HG02588 (cell line): ENCODE measurements around the gene UBE2J2.

Experiments
- ATAC-seq: cut with Tn5 transposase; IDR thresholded peaks from one replicate; pipeline ENCODE4 v1.9.1; 2021; ENCODE audit warnings: mild to moderate bottlenecking, moderate library complexity; ENCODE audit not compliant: unreplicated experiment

The UBE2J2 gene

DNA sequence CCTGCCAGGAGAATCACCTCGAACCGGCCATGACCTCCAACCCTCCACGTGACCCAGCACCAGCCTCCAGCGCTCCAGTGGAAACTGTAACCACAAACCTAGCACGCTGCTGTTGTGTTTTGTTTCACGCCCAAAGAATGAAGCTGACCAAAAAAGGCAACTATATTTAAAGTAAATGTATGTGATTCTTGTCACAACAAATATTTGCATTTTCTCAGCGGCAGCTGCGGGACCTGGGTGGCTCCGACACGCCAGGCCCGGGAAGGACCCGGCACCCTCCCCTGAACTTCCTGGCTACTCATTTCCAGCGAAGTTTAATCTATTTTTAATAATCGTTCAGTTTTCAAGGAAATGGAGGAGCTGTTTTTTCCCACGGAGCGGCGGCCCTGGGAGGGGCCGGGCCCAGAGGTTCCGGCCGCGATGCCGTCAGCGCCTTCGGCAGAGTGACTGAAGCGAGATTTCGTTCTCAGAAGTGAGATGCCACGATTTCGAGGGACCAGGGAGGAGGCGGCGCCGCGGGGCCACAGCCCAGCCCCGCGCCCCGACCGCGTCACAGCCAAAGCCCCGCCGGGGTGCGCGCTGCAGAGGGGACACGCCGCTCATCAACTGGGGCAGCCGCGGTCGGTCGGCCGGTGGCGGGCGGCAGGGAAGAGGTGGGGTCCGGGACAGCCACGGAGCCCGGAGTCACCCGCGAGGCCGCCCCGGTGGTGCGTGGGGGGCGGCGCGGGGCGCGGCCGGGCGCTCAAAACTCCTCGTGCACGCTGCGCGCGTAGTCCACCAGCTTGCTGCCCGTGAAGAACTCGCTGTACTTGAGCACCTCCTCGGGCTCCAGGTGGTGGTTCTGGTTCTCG is 56.7 kb downstream of the UBE2J2 start:
- no peak for ATAC-seq

DNA sequence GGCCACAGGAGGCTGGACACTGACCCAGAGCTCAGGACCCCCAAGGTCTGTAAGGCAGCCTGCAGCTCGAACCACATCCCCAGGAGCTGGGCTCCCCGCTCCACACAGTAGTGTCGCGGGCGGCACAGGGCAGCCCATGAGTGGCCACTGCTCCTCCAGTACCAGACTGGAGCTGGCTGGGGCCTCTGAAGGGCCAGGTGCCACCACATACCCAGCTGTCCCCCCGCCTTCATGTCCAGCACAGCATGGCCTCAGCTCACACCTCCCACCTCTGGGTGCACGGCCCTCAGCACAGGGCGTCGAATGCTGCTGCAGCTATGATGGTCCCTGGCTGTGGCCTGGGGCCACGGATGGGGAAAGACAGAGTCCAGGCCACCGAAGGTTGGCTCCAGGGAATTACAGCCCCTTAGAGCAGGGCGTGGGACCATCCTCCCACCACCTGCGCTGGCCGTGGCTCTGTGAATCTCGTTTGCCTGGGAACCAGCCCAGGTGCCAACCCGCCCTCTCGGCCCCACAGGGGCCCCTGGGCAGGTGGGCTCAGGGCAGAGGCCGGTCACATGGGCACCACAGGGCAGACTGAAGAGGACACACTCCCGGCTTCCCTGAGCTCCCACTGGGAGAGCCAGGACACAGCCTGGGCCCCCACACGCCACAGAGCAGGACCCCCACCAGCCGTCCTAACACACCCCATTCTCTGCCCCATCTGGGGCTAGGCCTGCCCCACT is 57.6 kb downstream of the UBE2J2 start:
- no peak for ATAC-seq

DNA sequence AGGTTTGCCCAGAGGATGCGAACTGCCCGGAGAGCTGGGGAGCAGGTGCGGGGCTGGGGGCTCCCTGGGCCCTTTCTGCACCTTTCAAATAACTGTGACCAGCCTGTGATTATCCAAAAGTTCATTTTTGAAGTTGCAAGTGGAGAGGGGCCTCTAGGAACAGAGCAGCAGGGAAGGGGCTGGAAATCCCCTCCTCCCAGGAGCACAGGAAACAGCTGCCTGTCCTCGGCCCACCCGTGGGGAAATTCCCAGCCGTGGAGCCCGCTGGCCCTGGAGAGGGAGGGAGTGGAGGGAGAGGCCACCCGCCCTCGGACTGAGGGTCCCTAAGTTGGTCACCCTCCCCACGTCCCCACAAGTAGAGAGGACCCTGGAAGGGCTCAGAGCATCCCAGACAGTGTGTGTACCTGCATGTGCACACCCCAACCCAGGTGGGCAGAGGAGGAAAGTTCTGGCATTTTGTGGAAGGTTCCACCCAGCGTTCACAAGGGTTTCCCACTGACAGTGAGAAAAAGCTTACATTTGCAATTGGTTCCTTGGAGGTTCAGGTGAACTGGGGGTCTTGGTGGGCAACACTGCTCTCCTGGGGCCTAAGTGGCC is 58.5 kb downstream of the UBE2J2 start:
- no peak for ATAC-seq

DNA sequence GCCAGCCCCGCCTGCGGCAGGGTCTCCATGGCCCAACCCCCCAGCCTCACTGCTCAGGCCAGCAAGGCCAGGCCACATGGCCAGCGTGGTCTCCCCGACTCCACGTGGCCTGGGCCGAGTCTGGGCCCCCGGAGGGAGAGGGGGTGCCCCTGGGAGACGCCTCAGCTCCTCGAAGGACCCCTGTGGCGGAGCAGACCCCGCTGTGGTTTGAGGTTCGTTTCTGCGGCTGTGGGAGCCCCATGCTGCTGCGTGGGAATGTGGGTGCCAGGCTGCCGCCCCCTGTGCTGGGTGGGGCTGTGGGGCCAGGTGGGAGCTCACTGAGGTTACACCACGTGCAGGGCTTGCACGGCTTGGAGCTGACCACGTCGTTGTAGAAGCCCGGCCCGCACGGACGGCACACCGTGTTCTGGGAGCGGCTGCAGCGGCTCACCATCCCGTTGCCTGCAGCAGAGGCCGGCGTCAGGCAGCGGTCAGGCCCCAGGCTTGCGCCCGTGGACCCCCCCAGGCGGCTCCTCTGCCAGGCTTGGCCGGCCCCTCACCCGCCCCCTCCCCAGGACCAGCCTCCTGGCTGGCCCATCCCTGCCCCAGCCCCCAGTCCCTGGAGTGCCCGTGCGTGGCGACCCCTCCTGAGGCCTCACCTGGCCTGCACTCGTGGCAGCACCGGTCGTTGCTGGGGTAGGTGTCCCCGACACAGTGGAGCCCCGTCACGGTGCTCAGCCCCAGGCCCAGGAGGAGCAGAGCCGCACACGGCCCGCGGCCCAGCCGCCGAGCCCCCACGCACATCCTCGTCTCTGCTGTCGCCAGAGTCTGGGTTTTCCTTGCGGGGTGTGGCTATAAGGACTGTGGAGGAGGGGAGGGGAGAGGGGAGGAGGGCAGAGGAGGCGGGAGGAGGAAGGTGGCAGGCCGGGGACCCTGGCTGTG is 60.0 kb downstream of the UBE2J2 start, which contains the start of gene TNFRSF4:
TSS of gene TNFRSF4 (minus strand) at position 809 of the 921 bp plus-strand sequence. CDS start at position 783, 26 bp downstream.
- no peak for ATAC-seq

DNA sequence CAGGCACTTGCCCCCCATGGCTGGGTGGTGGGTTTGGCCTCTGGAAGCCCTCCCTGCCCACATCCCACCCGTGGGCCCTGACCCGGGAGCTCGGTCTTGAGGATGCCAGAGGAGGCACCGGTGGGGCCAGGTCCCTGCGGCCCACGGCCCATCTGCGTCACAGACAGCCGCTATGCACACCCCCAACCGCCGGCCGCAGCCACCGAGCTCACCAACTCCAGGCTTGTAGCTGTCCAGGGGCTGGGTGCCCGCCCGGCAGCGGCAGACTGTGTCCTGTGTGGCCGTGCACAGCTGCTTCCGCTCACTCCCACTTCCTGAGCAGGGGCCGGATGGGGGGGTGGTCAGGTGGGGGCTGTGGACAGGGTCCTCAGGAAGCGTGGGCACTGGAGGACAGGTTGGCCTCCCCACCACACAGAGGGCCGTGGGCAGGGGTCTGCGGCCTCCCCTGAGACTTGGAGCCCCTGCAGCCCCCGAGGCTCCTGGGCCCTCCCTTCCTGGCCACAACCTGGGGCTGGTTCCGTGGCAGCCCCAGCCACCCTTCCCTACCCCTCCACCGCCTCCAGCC is 60.8 kb downstream of the UBE2J2 start:
- ATAC-seq, result no peak

DNA sequence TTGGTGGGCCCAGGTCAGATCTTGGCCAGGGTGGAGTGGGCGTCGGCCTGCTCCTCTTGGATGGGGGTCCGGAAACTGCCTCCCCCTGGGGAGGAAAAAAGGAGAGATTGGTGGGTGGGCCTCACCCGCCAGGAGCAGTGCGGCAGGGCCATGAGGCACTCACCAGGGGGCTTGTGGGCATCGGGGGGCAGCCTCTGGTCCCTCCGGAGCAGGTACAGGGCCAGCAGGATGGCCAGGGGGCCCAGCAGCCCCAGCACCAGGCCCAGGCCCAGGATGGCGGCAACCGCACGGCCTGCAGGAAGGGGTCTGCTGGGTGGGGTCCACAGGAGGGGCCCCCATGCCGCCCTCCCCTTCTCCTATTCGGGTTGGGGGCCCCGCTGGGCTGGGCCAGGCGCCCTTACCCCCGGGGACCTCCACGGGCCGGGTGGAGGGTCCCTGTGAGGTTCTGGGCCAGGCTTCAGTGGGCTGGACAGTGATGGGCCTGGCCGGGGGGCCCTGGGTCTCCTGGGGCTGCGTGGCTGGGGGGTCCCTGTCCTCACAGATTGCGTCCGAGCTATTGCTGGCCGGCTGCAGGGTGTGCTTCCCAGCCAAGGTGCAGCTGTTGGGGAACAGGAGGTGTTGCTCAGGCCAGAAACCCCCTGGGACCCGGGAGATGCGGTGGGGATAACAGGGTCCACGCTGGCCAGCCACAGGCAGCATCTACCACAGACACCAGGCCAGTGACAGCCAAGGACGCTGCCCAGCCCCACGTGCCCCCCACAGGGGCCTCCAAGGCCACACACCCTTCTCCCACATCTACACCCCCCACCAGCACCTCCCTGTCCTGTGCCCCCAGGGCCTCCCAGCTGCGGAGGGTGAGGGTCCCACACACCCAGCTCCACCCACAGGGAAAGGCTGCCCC is 61.9 kb downstream of the UBE2J2 start:
- ATAC-seq, result no peak

DNA sequence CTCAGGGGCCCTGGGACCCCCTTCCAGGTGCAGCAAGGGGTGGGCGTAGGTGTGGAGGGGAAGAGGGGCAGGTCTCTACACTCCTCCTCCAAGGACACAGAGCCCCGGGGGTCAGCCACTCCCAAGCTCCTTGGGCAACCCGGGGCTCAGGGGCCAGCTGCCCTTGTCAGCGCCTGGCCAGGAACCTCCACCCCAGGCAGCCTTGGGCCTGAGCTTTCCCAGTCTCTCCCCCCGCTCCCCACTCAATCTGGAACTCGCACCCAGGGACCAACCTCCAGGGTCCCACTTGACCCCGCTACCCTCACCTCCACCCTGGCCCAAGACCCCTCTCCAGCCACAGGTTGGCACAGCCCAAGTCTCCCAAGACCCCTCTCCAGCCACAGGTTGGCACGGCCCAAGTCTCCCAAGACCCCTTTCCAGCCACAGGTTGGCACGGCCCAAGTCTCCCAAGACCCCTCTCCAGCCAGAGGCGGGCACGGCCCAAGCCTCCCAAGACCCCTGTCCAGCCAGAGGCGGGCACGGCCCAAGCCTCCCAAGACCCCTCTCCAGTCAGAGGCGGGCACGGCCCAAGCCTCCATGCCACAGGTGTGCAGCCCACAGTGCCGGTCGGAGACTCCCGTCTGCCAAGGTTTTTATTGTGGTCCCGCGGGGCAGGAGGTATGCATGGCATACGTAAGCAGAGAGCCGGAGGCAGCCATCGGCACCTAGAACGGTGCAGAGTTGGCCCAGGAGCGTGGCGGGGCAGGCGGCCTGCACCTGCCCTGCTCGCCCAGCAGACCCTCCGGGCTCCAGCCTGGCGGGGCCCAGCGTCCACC is 62.7 kb downstream of the UBE2J2 start:
- ATAC-seq, result no peak

DNA sequence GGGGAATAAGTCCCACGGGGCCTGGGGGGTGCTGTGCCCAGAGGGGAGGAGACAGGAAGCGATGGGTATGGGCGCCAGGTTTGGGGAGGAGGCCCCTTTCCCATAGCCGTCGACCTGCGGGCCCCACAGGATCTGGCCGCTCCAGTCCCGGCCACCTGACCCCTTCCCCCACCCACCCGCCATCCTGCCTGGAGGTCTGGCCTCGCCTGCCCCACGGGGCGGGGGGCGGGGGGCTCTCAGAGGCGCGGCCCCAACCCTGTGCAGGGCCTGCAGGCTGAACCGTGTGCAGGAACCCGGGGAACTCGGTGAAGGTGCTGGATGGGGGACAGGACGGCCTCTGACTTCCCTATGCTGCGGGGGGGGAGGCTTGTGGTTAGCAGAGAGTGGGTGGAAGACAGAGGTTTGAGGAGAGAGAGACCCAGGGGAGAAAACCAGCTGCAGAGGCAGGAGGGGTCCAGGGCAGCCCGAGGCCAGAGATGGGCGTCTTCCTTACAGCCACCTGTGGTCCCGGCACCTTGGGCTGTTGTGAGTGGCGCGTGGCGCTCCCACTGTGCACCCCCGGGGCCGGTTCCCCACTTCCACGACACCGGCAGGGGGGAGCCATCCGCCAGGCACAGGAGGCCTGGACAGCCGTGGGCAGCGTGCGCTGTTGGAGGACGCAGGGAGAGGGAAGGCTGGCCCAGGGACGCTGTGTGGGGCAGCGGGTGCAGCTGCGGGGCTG is 64.8 kb downstream of the UBE2J2 start:
- ATAC-seq, result no peak

DNA sequence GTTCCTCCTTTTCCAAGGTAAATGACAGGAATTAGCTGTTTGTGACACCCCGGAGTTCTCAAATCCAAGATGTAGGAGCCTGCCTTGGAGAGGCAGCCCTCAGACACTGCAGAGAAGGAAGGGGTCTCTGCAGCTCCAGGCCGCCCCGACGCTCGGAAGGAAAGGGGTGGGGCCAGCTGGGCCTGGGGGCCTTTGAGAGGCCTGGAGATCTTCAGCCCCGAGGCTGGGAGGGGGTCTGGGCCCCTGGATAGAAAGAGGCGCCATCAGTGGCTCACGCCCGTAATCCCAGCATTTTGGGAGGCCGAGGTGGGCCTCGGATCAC is 66.1 kb downstream of the UBE2J2 start:
- ATAC-seq, result no peak

DNA sequence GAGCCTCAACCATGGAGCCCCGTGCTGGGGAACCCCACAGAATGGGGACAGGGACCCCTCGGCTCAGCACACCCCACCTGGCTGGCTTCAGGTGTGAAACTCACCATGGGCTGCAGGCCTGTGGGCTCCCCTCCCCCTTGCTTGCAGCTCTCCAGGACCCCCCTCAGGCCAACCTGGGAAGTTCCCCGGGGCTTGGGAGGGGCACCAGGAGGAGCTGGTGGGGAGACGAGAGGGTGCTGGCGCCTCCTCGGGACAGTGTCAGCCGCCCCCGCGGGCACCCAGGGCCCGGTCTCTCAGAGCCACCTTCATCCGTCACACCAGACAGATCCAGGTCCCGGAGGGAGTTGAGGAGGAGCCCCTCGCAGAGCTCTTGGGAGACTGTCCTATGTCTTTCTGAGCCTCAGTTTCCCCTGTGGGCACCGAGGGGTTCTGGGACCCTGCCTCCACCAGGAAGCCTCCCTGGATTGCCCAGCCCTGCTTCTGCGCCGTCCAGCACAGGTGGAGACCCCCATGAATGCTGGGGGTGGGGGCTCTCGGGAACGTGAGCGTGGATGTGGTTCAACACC is 66.6 kb downstream of the UBE2J2 start:
- no peak for ATAC-seq

DNA sequence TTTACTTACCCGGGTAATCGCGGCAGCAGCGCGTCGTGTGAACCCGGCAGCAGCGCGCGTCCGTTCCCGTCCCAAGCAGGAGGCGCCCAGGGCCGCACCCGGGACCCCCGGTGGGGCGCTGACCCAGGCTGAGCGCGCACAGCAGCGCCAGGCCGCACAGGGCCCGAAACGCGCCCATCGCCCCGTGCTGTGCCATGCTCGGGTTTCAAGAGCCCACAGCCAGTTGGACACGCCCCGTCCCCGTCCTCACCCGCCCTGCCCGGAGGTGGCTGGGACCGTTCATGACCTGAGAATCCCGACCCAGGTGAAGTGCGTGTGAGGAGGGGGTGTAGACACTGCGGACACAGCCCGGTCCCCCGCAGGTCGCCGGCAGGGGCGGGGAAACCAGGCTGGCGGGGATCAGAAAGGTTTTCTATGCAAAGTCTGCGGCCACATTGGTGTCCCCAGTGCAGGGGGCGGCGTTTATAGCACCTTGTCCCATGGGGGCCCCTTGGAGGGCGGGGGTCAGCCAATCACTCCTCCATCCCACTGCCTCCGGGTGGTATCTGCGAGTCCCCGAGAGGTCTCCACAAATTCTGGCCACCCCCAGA is 67.2 kb downstream of the UBE2J2 start, which contains the start of gene TNFRSF18:
TSS of gene TNFRSF18 (minus strand) at position 217 of the 590 bp plus-strand sequence. CDS start at position 196, 21 bp downstream.
- no peak for ATAC-seq

DNA sequence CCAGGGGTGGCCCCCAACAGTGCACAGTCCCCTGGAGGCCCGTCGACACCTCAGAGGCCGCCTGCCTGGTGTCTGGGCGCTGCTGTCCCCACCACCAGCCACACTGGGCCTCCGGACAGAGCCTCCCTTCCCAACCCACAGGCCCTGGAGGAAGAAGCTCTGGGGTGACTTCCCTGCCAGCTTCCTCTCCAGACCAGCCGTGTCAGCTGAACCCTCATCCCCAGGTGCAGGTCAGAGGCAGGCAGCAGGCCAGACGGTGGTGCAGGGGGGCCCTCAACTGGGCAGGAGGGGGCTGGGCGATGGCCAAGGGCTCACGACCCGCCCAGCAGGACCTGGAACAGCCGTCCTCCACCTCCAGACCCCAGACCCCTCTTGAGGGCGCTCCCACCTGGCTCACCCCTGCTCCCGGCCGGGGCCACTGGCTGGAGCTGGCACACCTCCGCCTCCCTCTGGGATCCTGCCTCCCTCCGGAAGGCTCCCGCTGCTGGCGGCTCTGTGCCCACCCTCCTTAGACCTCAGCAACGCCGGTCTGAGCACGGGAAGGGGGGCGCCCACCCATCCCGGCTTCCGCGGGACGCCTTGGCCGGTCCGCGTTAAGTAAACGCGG is 67.8 kb downstream of the UBE2J2 start:
- ATAC-seq, result no peak

DNA sequence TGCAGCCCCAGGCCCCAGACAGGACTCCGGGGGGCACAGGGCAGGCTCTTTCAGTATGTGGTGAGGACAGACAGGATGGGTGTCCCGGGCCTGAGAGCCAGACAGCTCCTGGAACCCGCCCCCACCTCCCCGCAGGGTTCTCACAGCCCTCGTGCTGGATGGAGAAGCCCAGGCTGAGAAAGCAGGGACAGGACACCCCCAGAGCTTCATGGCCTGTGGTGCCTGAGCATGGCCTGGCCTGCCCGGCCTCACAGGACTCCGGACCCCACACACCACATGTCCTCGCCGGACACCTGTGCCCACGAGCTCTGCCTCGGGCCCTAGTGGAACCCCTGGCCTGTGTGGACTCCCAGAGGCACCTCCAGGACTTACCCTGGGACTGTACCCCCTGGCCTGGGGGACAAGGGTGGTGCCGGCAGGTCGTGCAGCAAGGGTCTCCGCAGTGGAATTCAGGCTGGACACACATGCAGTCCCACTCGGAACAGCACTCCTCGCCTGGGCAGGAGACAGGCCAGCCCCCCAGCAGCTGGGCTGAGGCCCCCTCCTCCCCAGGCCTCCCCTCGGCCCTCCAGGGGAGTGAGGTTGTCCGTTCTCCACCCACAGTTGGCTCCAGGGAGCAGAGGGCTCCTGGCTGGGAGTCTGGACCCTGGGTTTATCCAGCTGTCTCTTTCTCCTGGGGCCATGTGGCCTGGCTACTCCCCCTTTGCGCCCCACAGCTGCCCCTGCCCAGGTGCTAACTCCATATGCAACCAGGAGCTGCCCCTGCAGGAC is 68.5 kb downstream of the UBE2J2 start:
- ATAC-seq, result no peak

DNA sequence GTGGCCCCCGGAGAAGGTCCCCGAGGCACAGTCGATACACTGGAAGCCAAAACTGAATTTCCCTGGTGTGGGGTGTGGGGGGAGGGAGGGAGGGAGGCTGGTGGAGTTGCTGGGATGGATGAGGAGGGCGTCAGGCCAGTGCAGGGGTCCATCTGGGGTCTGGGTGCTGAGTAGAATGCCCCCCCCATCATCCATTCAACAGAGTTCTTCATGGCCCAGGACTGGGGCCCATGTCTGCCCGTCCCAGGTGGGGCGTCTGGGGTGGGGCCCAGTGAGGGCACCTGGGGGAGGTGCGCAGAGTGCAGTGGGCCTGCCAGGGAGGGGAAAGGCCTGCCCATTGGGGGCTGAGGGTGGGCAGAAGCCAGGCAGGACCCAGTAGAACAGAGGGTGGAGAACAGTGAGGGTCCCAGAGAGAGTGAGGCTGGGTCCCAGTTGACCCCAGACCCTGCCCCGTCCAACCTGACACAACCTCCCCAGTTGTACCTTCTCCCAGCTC is 69.2 kb downstream of the UBE2J2 start:
- ATAC-seq, result no peak
